ENCODE data around the gene SURF2.

- no peak for TF ChIP-seq POLR2A (IDR thresholded peaks at IDR 0.05)
- TF ChIP-seq, protein P1, sequence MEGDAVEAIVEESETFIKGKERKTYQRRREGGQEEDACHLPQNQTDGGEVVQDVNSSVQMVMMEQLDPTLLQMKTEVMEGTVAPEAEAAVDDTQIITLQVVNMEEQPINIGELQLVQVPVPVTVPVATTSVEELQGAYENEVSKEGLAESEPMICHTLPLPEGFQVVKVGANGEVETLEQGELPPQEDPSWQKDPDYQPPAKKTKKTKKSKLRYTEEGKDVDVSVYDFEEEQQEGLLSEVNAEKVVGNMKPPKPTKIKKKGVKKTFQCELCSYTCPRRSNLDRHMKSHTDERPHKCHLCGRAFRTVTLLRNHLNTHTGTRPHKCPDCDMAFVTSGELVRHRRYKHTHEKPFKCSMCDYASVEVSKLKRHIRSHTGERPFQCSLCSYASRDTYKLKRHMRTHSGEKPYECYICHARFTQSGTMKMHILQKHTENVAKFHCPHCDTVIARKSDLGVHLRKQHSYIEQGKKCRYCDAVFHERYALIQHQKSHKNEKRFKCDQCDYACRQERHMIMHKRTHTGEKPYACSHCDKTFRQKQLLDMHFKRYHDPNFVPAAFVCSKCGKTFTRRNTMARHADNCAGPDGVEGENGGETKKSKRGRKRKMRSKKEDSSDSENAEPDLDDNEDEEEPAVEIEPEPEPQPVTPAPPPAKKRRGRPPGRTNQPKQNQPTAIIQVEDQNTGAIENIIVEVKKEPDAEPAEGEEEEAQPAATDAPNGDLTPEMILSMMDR (IDR thresholded peaks at IDR 0.05), result no peak
Observed at GRCh38 chr9:133379153-133380086, 23.1 kb downstream of the SURF2 start.
